GM19035 (cell line): ENCODE data around the gene TSC22D3.
"Not testable (repeated sequence)": the region's sequence is repeated elsewhere in the genome, so short reads cannot be mapped to it uniquely, and the experiment has no call there.

Experiments
- ATAC-seq: cut with Tn5 transposase; IDR thresholded peaks from one replicate; pipeline ENCODE4 v1.9.1; 2021; ENCODE audit not compliant: unreplicated experiment

Gene TSC22D3

GRCh38 chrX:107712231-107713202 is 63.1 kb downstream of the TSC22D3 start:
- ATAC-seq: no peak

- no peak for ATAC-seq
Measured at GRCh38 chrX:107711521-107712181, 63.9 kb downstream of the TSC22D3 start.

- ATAC-seq: peak; percentile 96
Measured at GRCh38 chrX:107710617-107711391, 64.8 kb downstream of the TSC22D3 start.

- no peak for ATAC-seq
Measured at GRCh38 chrX:107709266-107709806, 66.3 kb downstream of the TSC22D3 start.

- ATAC-seq: no peak
Measured at GRCh38 chrX:107708762-107709161, 66.8 kb downstream of the TSC22D3 start.

- ATAC-seq: no peak
Measured at GRCh38 chrX:107707866-107708265, 67.7 kb downstream of the TSC22D3 start.

- no peak for ATAC-seq
Measured at GRCh38 chrX:107706309-107706708, 69.3 kb downstream of the TSC22D3 start.

GRCh38 chrX:107704587-107704986 is 71.0 kb downstream of the TSC22D3 start:
- no peak for ATAC-seq

- ATAC-seq: no peak
Measured at GRCh38 chrX:107704181-107704580, 71.4 kb downstream of the TSC22D3 start.

GRCh38 chrX:107701493-107702121 is 74.0 kb downstream of the TSC22D3 start:
- ATAC-seq: peak; percentile 68

- no peak for ATAC-seq
Measured at GRCh38 chrX:107700790-107701189, 74.8 kb downstream of the TSC22D3 start.

- ATAC-seq: no peak
Measured at GRCh38 chrX:107700317-107700774, 75.2 kb downstream of the TSC22D3 start.

- no peak for ATAC-seq
Measured at GRCh38 chrX:107699616-107700015, 76.0 kb downstream of the TSC22D3 start.

GRCh38 chrX:107691024-107691448 is 84.6 kb downstream of the TSC22D3 start:
- ATAC-seq: no peak

- ATAC-seq: no peak
Measured at GRCh38 chrX:107687445-107687844, 88.1 kb downstream of the TSC22D3 start.

- ATAC-seq: no peak
Measured at GRCh38 chrX:107686792-107687191, 88.8 kb downstream of the TSC22D3 start.

GRCh38 chrX:107686026-107686425 is 89.6 kb downstream of the TSC22D3 start:
- no peak for ATAC-seq

GRCh38 chrX:107685586-107685985 is 90.0 kb downstream of the TSC22D3 start:
- ATAC-seq: not testable (repeated sequence)

- peak; percentile 89 for ATAC-seq
Measured at GRCh38 chrX:107684956-107685385, 90.6 kb downstream of the TSC22D3 start.

GRCh38 chrX:107683931-107684330 is 91.7 kb downstream of the TSC22D3 start:
- ATAC-seq: no peak
